Measurements from ENCODE around the gene DAZAP1.

The DAZAP1 gene

GRCh38 chr19:1394252-1395193 lies 12.9 kb upstream of the DAZAP1 start:
- no peak for DNase-seq (ENCODE audit: low read depth)

- no peak for DNase-seq (ENCODE audit: low read depth)
Measured at GRCh38 chr19:1395194-1396018, 12.0 kb upstream of the DAZAP1 start.

GRCh38 chr19:1396019-1396767 lies 11.2 kb upstream of the DAZAP1 start:
- DNase-seq (ENCODE audit: low read depth), result no peak

- DNase-seq (ENCODE audit: low read depth), result no peak
Measured at GRCh38 chr19:1396768-1397679, 10.4 kb upstream of the DAZAP1 start.

GRCh38 chr19:1397838-1398237 lies 9.5 kb upstream of the DAZAP1 start:
- no peak for DNase-seq (ENCODE audit: low read depth)

GRCh38 chr19:1399079-1399478 lies 8.3 kb upstream of the DAZAP1 start:
- DNase-seq (ENCODE audit: low read depth), result no peak

GRCh38 chr19:1399745-1400144 lies 7.6 kb upstream of the DAZAP1 start:
- DNase-seq (ENCODE audit: low read depth), result no peak

GRCh38 chr19:1400281-1401137 lies 6.9 kb upstream of the DAZAP1 start:
- DNase-seq (ENCODE audit: low read depth), result no peak

- DNase-seq (ENCODE audit: low read depth), result no peak
Measured at GRCh38 chr19:1401138-1401888, 6.1 kb upstream of the DAZAP1 start, which contains the start of gene GAMT. Gene GAMT (minus strand): TSS chr19:1401542. CDS start chr19:1401476, 66 bp downstream.

GRCh38 chr19:1401889-1402217 lies 5.5 kb upstream of the DAZAP1 start:
- DNase-seq (ENCODE audit: low read depth), result no peak

- no peak for DNase-seq (ENCODE audit: low read depth)
Measured at GRCh38 chr19:1402411-1403070, 4.8 kb upstream of the DAZAP1 start.

GRCh38 chr19:1406774-1407527 lies 435 bp upstream of the DAZAP1 start:
- peak; percentile 97 for DNase-seq (ENCODE audit: low read depth)

GRCh38 chr19:1408300-1409203 lies 1.2 kb downstream of the DAZAP1 start:
- no peak for DNase-seq (ENCODE audit: low read depth)

GRCh38 chr19:1409204-1410005 lies 2.0 kb downstream of the DAZAP1 start:
- no peak for DNase-seq (ENCODE audit: low read depth)

- no peak for DNase-seq (ENCODE audit: low read depth)
Measured at GRCh38 chr19:1410136-1410786, 2.9 kb downstream of the DAZAP1 start.

- no peak for DNase-seq (ENCODE audit: low read depth)
Measured at GRCh38 chr19:1410789-1411188, 3.4 kb downstream of the DAZAP1 start.
